MCF 10A (cell line): ENCODE measurements around the gene EFNA2. TPM values are rescaled to one million over a fixed set of nuclear protein-coding genes. Genes with fewer than 3 reads are reported as not detected.

Source experiments
- BruUV-seq: library from RNA; stranded (reverse); fragments of 400-500 nt; replicated peaks from 2 replicates; lab custom pipeline; 2021; lab: Mats Ljungman, UMichigan
- CTCF ChIA-PET: fragments of 300-600 bp; sonication (Branson Sonifier 250); formaldehyde crosslinking; extraction: SDS; loops from one replicate; lab custom pipeline; 2021; ENCODE audit warnings: antibody characterized with exemption, inconsistent platforms; lab: Yijun Ruan, JAX
- POLR2A ChIA-PET: fragments of 300-600, 350-650 bp; sonication (Branson Sonifier 250); formaldehyde crosslinking; extraction: SDS; loops from one replicate; lab custom pipeline; 2020; ENCODE audit warnings: antibody characterized with exemption, inconsistent platforms; lab: Yijun Ruan, JAX
- DNase-seq: peaks from one replicate; pipeline ENCODE4 v3.0.0-alpha.2; 2018; ENCODE audit not compliant: unreplicated experiment
- H3K27ac Mint-ChIP-seq: one replicate; pipeline ENCODE4 v1.8.0; 2022; ENCODE audit warnings: mild to moderate bottlenecking, low read depth, mixed read lengths; ENCODE audit not compliant: unreplicated experiment
- H3K27me3 Mint-ChIP-seq: one replicate; pipeline ENCODE4 v1.8.0; 2022; ENCODE audit warnings: mixed read lengths; ENCODE audit not compliant: insufficient read depth, unreplicated experiment
- H3K36me3 Mint-ChIP-seq: one replicate; pipeline ENCODE4 v1.8.0; 2022; ENCODE audit warnings: mild to moderate bottlenecking, moderate library complexity, mixed read lengths; ENCODE audit not compliant: insufficient read depth, unreplicated experiment
- H3K4me1 Mint-ChIP-seq: one replicate; pipeline ENCODE4 v1.8.0; 2022; ENCODE audit warnings: mixed read lengths; ENCODE audit not compliant: insufficient read depth, unreplicated experiment
- H3K4me3 Mint-ChIP-seq: one replicate; pipeline ENCODE4 v1.8.0; 2022; ENCODE audit warnings: mild to moderate bottlenecking, moderate library complexity, mixed read lengths; ENCODE audit not compliant: unreplicated experiment
- H3K9me3 Mint-ChIP-seq: one replicate; pipeline ENCODE4 v1.8.0; 2022; ENCODE audit warnings: mixed read lengths; ENCODE audit not compliant: unreplicated experiment
- CTCF ChIP-seq: fragments of 200-600 bp; IDR thresholded peaks from one replicate; pipeline ENCODE4 v1.8.0; 2022; ENCODE audit warnings: antibody characterized with exemption, mild to moderate bottlenecking; ENCODE audit not compliant: unreplicated experiment
- intact Hi-C: fragments of 100-400 bp; cut with micrococcal nuclease; formaldehyde crosslinking; loops from 2 replicates; pipeline ENCODE4 v1.14.1; 2022
- total RNA-seq: library from RNA; stranded (reverse); gene quantifications from 2 replicates; pipeline ENCODE4 v1.2.3, GENCODE V29; 2022

The EFNA2 gene
- total RNA-seq, 1 experiment from 2014 or later, result not detected

GRCh38 chr19:1247748-1248138, 37.9 kb upstream of the EFNA2 start:
- no peaks in the 10 kb centered on the region for H3K9me3 Mint-ChIP-seq
- intact Hi-C loops, result no loop called here
- no peak overlapping the region for H3K4me3 Mint-ChIP-seq
- H3K27me3 Mint-ChIP-seq, result no peaks in the 10 kb centered on the region
- H3K36me3 Mint-ChIP-seq, result peaks cover 40% of the 10 kb centered on the region
- H3K4me1 Mint-ChIP-seq, result peaks cover 5% of the 10 kb centered on the region
- TF ChIP-seq CTCF, result no peak
- peak overlapping the region; percentile 31 for H3K27ac Mint-ChIP-seq
- CTCF ChIA-PET, result interaction anchor here (4.7 kb wide), 1 partner anchor 20 kb away, joined by 144 read pairs; the partner anchor contains the start of gene CIRBP
- BruUV-seq, result no TSS peak
- no peak for DNase-seq
- POLR2A ChIA-PET, result interaction anchor here (8.2 kb wide), 1 partner anchor 19 kb away, joined by 240 read pairs; the partner anchor contains the start of gene CIRBP

DNA sequence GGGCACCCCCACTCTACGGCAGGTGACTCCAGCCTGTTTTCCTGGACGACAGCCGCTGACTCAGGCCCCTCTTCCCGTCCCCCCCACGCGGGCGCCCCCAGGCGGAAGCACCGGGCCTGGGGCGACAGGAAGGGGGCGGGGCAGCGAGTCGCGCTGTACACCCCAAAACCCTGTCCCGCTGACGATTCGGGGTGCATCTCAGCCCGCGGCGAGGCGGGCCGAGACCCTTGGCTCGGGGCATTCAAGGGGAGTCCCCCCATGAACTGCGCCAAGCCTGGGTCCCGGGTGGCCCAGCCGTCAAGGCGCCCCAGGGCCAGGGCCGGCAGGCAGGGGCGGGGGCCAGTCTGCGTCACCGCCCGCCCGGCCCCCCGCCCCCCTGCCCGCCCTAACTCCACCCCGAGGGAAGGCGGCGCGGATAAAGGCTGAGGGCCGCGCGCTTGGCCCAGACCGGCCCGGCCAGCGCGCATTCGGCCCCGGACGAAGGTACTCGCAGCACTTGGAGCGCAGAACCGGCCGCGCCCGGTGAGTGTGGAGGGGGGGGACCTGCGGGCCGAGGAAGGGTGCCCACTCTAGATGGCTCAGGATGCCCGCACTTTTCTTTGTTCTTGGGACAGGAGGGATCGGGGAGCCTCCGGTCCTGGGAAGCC, 37.4 kb upstream of the EFNA2 start, which contains the start of gene MIDN:
MIDN (plus strand) TSS at position 445 of the 647 bp plus-strand sequence. CDS start 1,714 bp downstream, outside the sequence.
- BruUV-seq, result no TSS peak
- Mint-ChIP-seq H3K4me1 (peaks cover 5% of the 10 kb centered on the region), H3K9me3 (no peaks in the 10 kb centered on the region), H3K27me3 (no peaks in the 10 kb centered on the region), H3K4me3 (peak within 1 kb of the TSS; percentile 86), H3K36me3 (peaks cover 42% of the 10 kb centered on the region), H3K27ac (peak within 1 kb of the TSS; percentile 31)
- CTCF ChIA-PET, result no interaction called here
- TF ChIP-seq CTCF, result no peak
- intact Hi-C loops, result no loop called here
- POLR2A ChIA-PET, result interaction anchor here (1.2 to 8.2 kb wide), 3 partner anchors 18 to 21 kb away, joined by 17 to 240 read pairs (median 18); partner anchors contain the start of gene CIRBP
- DNase-seq, result peak; percentile 90

GRCh38 chr19:1248786-1249297, 36.8 kb upstream of the EFNA2 start:
- Mint-ChIP-seq H3K27ac (peak overlapping the region; percentile 31), H3K27me3 (no peaks in the 10 kb centered on the region), H3K9me3 (no peaks in the 10 kb centered on the region), H3K36me3 (peaks cover 48% of the 10 kb centered on the region), H3K4me1 (peaks cover 10% of the 10 kb centered on the region), H3K4me3 (peak overlapping the region; percentile 86)
- TF ChIP-seq CTCF, result peak; percentile 88
- no peak for DNase-seq
- TSS peak; percentile 80 for BruUV-seq
- CTCF ChIA-PET, result no interaction called here
- intact Hi-C loops, result loop anchor here (1.0 kb wide), 1 partner anchor 17 kb away; no protein-coding TSS in a partner anchor
- POLR2A ChIA-PET, result interaction anchor here (1.2 to 2.2 kb wide), 2 partner anchors 17 to 21 kb away, joined by 17 to 18 read pairs; partner anchors contain the start of gene CIRBP

GRCh38 chr19:1249298-1249989, 36.2 kb upstream of the EFNA2 start:
- TF ChIP-seq CTCF, result no peak
- peak; percentile 97 for DNase-seq
- Mint-ChIP-seq H3K4me1 (peaks cover 9% of the 10 kb centered on the region), H3K27me3 (no peaks in the 10 kb centered on the region), H3K27ac (no peak overlapping the region), H3K4me3 (peak overlapping the region; percentile 86), H3K36me3 (peaks cover 53% of the 10 kb centered on the region), H3K9me3 (no peaks in the 10 kb centered on the region)
- BruUV-seq, result no TSS peak
- ChIA-PET CTCF (no interaction called here), POLR2A (interaction anchor here (0.9 to 2.2 kb wide), 3 partner anchors 17 to 20 kb away, joined by 7 to 18 read pairs (median 17); partner anchors contain the start of gene CIRBP)
- intact Hi-C loops, result loop anchor here (1.0 kb wide), 1 partner anchor 17 kb away; no protein-coding TSS in a partner anchor
